MCF 10A (cell line): ENCODE results near the gene CCDC13. TPM values are rescaled to one million over a fixed set of nuclear protein-coding genes. Genes with fewer than 3 reads are reported as not detected.

ENCODE experiments used
- BruUV-seq: library from RNA; stranded (reverse); fragments of 400-500 nt; replicated peaks from 2 replicates; lab custom pipeline; 2021; lab: Mats Ljungman, UMichigan
- CTCF ChIA-PET: fragments of 300-600 bp; sonication (Branson Sonifier 250); formaldehyde crosslinking; extraction: SDS; loops from one replicate; lab custom pipeline; 2021; ENCODE audit warnings: antibody characterized with exemption, inconsistent platforms; lab: Yijun Ruan, JAX
- POLR2A ChIA-PET: fragments of 300-600, 350-650 bp; sonication (Branson Sonifier 250); formaldehyde crosslinking; extraction: SDS; loops from one replicate; lab custom pipeline; 2020; ENCODE audit warnings: antibody characterized with exemption, inconsistent platforms; lab: Yijun Ruan, JAX
- DNase-seq: peaks from one replicate; pipeline ENCODE4 v3.0.0-alpha.2; 2018; ENCODE audit not compliant: unreplicated experiment
- H3K27ac Mint-ChIP-seq: one replicate; pipeline ENCODE4 v1.8.0; 2022; ENCODE audit warnings: mild to moderate bottlenecking, low read depth, mixed read lengths; ENCODE audit not compliant: unreplicated experiment
- H3K27me3 Mint-ChIP-seq: one replicate; pipeline ENCODE4 v1.8.0; 2022; ENCODE audit warnings: mixed read lengths; ENCODE audit not compliant: insufficient read depth, unreplicated experiment
- H3K36me3 Mint-ChIP-seq: one replicate; pipeline ENCODE4 v1.8.0; 2022; ENCODE audit warnings: mild to moderate bottlenecking, moderate library complexity, mixed read lengths; ENCODE audit not compliant: insufficient read depth, unreplicated experiment
- H3K4me1 Mint-ChIP-seq: one replicate; pipeline ENCODE4 v1.8.0; 2022; ENCODE audit warnings: mixed read lengths; ENCODE audit not compliant: insufficient read depth, unreplicated experiment
- H3K4me3 Mint-ChIP-seq: one replicate; pipeline ENCODE4 v1.8.0; 2022; ENCODE audit warnings: mild to moderate bottlenecking, moderate library complexity, mixed read lengths; ENCODE audit not compliant: unreplicated experiment
- H3K9me3 Mint-ChIP-seq: one replicate; pipeline ENCODE4 v1.8.0; 2022; ENCODE audit warnings: mixed read lengths; ENCODE audit not compliant: unreplicated experiment
- intact Hi-C: fragments of 100-400 bp; cut with micrococcal nuclease; formaldehyde crosslinking; loops from 2 replicates; pipeline ENCODE4 v1.14.1; 2022
- total RNA-seq: library from RNA; stranded (reverse); gene quantifications from 2 replicates; pipeline ENCODE4 v1.2.3, GENCODE V29; 2022
- TF ChIP-seq, protein P1 (sequence below): fragments of 200-600 bp; IDR thresholded peaks from one replicate; pipeline ENCODE4 v1.8.0; 2022; ENCODE audit warnings: antibody characterized with exemption, mild to moderate bottlenecking; ENCODE audit not compliant: unreplicated experiment

Gene CCDC13
- total RNA-seq, 1 experiment from 2014 or later, result 1.1 TPM

DNA sequence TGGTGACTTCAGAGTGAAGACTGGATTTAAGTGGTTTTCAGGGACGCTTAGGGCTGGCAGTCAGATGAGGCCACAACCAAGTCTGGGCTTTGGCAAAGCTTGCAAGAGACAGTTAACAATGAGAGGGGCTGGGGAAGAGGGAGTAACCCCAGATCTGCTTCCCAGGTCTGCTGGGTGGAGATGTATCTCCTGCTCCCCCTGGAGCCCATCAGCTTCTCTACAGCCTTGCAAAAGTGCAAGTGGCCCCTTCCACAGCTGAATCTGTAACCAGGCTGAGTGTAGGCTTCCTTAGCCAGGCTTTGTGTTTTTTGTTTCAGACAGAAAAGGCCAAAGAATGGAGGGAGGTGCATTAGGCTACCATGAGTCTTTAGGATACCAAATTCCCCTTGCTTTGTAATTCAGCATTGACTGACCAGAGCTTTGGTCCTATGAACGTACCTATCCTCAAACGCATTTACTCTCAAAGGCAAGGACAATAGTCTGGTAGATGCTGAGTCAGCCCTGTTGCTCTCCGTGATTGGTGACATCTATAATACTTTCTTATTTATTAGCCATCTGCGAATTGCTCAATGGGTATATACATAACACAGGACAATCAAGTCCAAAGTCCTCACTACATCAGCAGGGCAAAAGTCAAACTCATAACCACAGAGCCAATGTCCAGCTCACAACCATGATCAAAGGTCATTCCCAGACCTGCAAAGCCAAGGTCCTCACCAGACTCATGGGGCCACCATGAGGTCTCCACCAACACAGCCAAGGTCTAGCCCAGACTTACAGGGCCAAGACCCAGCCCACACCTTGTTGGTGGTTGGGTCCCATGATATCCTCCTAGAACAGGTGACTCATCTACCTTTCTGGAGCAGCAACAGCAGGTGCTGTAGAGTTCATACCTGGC lies 17.1 kb downstream of the CCDC13 start:
- Mint-ChIP-seq H3K27ac (no peak overlapping the region), H3K4me1 (peaks cover 3% of the 10 kb centered on the region), H3K27me3 (no peaks in the 10 kb centered on the region), H3K36me3 (peaks cover 5% of the 10 kb centered on the region), H3K9me3 (no peaks in the 10 kb centered on the region), H3K4me3 (no peak overlapping the region)
- ChIA-PET CTCF (interaction anchor here (0.6 to 3.1 kb wide), 11 partner anchors 11 to 205 kb away, joined by 3 to 9 read pairs (median 3); no protein-coding TSS in a partner anchor), POLR2A (interaction anchor here (0.8 to 2.0 kb wide), 2 partner anchors 72 to 155 kb away, joined by 3 to 5 read pairs; partner anchors contain the start of gene NKTR)
- intact Hi-C loops, result no loop called here
- TF ChIP-seq, protein P1, sequence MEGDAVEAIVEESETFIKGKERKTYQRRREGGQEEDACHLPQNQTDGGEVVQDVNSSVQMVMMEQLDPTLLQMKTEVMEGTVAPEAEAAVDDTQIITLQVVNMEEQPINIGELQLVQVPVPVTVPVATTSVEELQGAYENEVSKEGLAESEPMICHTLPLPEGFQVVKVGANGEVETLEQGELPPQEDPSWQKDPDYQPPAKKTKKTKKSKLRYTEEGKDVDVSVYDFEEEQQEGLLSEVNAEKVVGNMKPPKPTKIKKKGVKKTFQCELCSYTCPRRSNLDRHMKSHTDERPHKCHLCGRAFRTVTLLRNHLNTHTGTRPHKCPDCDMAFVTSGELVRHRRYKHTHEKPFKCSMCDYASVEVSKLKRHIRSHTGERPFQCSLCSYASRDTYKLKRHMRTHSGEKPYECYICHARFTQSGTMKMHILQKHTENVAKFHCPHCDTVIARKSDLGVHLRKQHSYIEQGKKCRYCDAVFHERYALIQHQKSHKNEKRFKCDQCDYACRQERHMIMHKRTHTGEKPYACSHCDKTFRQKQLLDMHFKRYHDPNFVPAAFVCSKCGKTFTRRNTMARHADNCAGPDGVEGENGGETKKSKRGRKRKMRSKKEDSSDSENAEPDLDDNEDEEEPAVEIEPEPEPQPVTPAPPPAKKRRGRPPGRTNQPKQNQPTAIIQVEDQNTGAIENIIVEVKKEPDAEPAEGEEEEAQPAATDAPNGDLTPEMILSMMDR, result peak; percentile 11
- peak; percentile 31 for DNase-seq
- no TSS peak for BruUV-seq

- CTCF ChIA-PET, result interaction anchor here (1.1 to 1.2 kb wide), 2 partner anchors 9 to 10 kb away, joined by 4 to 5 read pairs; no protein-coding TSS in a partner anchor
- Mint-ChIP-seq H3K27ac (no peak overlapping the region), H3K27me3 (no peaks in the 10 kb centered on the region), H3K9me3 (no peaks in the 10 kb centered on the region), H3K4me3 (no peak overlapping the region), H3K36me3 (peaks cover 5% of the 10 kb centered on the region), H3K4me1 (no peaks in the 10 kb centered on the region)
- intact Hi-C loops, result no loop called here
- DNase-seq, result no peak
- TF ChIP-seq, protein P1, result no peak
- no TSS peak for BruUV-seq
- POLR2A ChIA-PET, result interaction anchor here (0.5 to 1.3 kb wide), 2 partner anchors 17 to 69 kb away, joined by 3 read pairs; no protein-coding TSS in a partner anchor
These were observed 19.3 kb downstream of the CCDC13 start for GRCh38 chr3:42753757-42754156.

DNA sequence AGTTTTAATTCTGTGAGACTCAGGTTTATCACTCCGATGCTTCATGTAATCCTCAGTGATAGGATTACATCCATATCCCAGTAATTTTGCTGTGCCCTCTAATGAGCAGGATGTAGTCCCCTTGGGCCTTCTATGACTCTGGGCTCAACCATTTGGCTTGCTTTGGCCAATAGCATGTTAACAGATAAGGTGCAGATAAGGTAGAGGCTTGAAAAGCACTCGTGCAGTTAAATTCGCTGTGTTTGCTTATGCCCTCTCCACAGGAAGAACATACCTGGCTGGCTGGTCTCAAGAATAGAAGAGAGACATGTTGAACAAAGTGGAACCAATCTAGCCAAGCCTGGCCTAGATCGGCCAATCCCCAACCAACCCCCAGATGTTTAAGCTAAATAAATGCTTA lies 20.1 kb downstream of the CCDC13 start:
- Mint-ChIP-seq H3K36me3 (no peaks in the 10 kb centered on the region), H3K4me1 (peaks cover 5% of the 10 kb centered on the region), H3K27ac (no peak overlapping the region), H3K4me3 (no peak overlapping the region), H3K27me3 (no peaks in the 10 kb centered on the region), H3K9me3 (no peaks in the 10 kb centered on the region)
- DNase-seq, result no peak
- ChIA-PET CTCF (interaction anchor here (0.6 to 1.6 kb wide), 5 partner anchors 8 to 174 kb away, joined by 3 to 5 read pairs (median 4); no protein-coding TSS in a partner anchor), POLR2A (interaction anchor here (0.5 to 1.3 kb wide), 2 partner anchors 18 to 68 kb away, joined by 3 read pairs; no protein-coding TSS in a partner anchor)
- intact Hi-C loops, result no loop called here
- no TSS peak for BruUV-seq
- TF ChIP-seq, protein P1, result no peak

DNA sequence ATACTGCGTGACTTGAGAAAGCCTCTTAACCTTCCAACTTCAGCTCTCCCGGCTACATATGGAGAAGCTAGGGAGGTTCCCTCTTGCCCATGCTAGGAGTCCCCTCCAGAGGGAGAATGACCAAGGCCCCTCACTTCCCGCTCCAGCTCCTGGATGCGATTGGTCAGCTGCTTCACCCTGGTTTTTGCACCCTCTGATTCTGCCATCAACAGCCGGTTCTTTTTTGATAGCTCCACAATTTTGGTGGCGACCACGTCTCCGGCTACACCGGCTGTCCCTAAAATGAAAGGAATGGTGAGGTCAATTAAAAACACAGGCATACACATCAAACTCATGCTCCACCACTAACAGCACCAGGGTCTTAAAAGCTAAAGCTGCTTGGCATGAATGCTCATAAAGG lies 20.6 kb downstream of the CCDC13 start:
- TF ChIP-seq, protein P1, result no peak
- ChIA-PET POLR2A (interaction anchor here (1.0 kb wide), 1 partner anchor 120 kb away, joined by 3 read pairs; no protein-coding TSS in a partner anchor), CTCF (interaction anchor here (0.6 to 1.6 kb wide), 5 partner anchors 27 to 173 kb away, joined by 3 to 4 read pairs (median 4); no protein-coding TSS in a partner anchor)
- intact Hi-C loops, result no loop called here
- Mint-ChIP-seq H3K27ac (no peak overlapping the region), H3K4me3 (no peak overlapping the region), H3K36me3 (no peaks in the 10 kb centered on the region), H3K9me3 (no peaks in the 10 kb centered on the region), H3K27me3 (no peaks in the 10 kb centered on the region), H3K4me1 (peaks cover 8% of the 10 kb centered on the region)
- DNase-seq, result no peak
- no TSS peak for BruUV-seq
